ENCODE results near the gene VASN. TPM values are rescaled to one million over a fixed set of nuclear protein-coding genes. Genes with fewer than 3 reads are reported as not detected.

The VASN gene
- total RNA-seq, 2 experiments from 2014 or later, result not detected

GRCh38 chr16:4412159-4412558, 40.5 kb downstream of the VASN start:
- Mint-ChIP-seq H3K9me3 (ENCODE audit: low read depth) (no peaks in the 10 kb centered on the region), H3K4me3 (no peak overlapping the region), H3K27ac (no peak overlapping the region), H3K36me3 (ENCODE audit: low read depth) (peaks cover 30% of the 10 kb centered on the region), H3K4me1 (peaks cover 36% of the 10 kb centered on the region), H3K27me3 (no peaks in the 10 kb centered on the region)
- ChIA-PET CTCF (interaction anchor here (1.3 to 6.5 kb wide), 2 partner anchors 9 to 93 kb away, joined by 3 to 45 read pairs; no protein-coding TSS in a partner anchor), POLR2A (no interaction called here)
- no peak for DNase-seq
- intact Hi-C loops (cut with DNase I, micrococcal nuclease), result no loop called here
- ATAC-seq, result no peak

GRCh38 chr16:4412854-4413253, 41.2 kb downstream of the VASN start:
- ChIA-PET POLR2A (no interaction called here), CTCF (interaction anchor here (0.6 to 6.5 kb wide), 3 partner anchors 10 to 150 kb away, joined by 3 to 45 read pairs (median 3); no protein-coding TSS in a partner anchor)
- no peak overlapping the region for H3K4me3 Mint-ChIP-seq
- no peaks in the 10 kb centered on the region for H3K9me3 Mint-ChIP-seq (ENCODE audit: low read depth)
- H3K27ac Mint-ChIP-seq, result no peak overlapping the region
- no peaks in the 10 kb centered on the region for H3K27me3 Mint-ChIP-seq
- peaks cover 30% of the 10 kb centered on the region for H3K36me3 Mint-ChIP-seq (ENCODE audit: low read depth)
- DNase-seq, result no peak
- peaks cover 36% of the 10 kb centered on the region for H3K4me1 Mint-ChIP-seq
- intact Hi-C loops (cut with DNase I, micrococcal nuclease), result no loop called here
- ATAC-seq, result no peak

- Mint-ChIP-seq H3K36me3 (ENCODE audit: low read depth) (peaks cover 30% of the 10 kb centered on the region), H3K27ac (peak overlapping the region; percentile 84), H3K4me3 (peak overlapping the region; percentile 86), H3K4me1 (peaks cover 36% of the 10 kb centered on the region), H3K9me3 (ENCODE audit: low read depth) (no peaks in the 10 kb centered on the region), H3K27me3 (no peaks in the 10 kb centered on the region)
- ATAC-seq (peak; percentile 69), DNase-seq (peak; percentile 92)
- ChIA-PET CTCF (interaction anchor here (3.8 to 6.5 kb wide), 2 partner anchors 12 to 161 kb away, joined by 13 to 45 read pairs; no protein-coding TSS in a partner anchor), POLR2A (interaction anchor here (0.7 kb wide), 1 partner anchor 160 kb away, joined by 3 read pairs; no protein-coding TSS in a partner anchor)
- intact Hi-C loops (cut with DNase I, micrococcal nuclease), result loop anchor here in 1 of 2 experiments (1.0 to 2.0 kb wide), 2 partner anchors 202 to 298 kb away; partner anchors contain the start of gene ADCY9
Measured at GRCh38 chr16:4414187-4414917, 42.7 kb downstream of the VASN start.

GRCh38 chr16:4415538-4416199, 44.0 kb downstream of the VASN start:
- intact Hi-C loops (cut with DNase I, micrococcal nuclease), result loop anchor here (1.0 to 5.0 kb wide), 16 partner anchors 10 to 699 kb away; partner anchors contain the start of genes DNAJA3 (in 2 of the 2), HMOX2 (in 2 of the 2), PAM16 (in 2 of the 2) and ADCY9 (in 1 of the 2)
- Mint-ChIP-seq H3K4me3 (peak overlapping the region; percentile 86), H3K9me3 (ENCODE audit: low read depth) (no peaks in the 10 kb centered on the region), H3K4me1 (peaks cover 32% of the 10 kb centered on the region), H3K27ac (peak overlapping the region; percentile 84), H3K27me3 (no peaks in the 10 kb centered on the region), H3K36me3 (ENCODE audit: low read depth) (peaks cover 24% of the 10 kb centered on the region)
- ATAC-seq (peak; percentile 10), DNase-seq (peak; percentile 77)
- ChIA-PET CTCF (interaction anchor here (3.8 to 6.5 kb wide), 2 partner anchors 13 to 162 kb away, joined by 13 to 45 read pairs; no protein-coding TSS in a partner anchor), POLR2A (interaction anchor here (0.5 to 1.0 kb wide), 6 partner anchors 16 to 434 kb away, joined by 3 to 6 read pairs (median 5); partner anchors contain the start of genes DNAAF8 and HMOX2)

GRCh38 chr16:4416200-4417032, 44.8 kb downstream of the VASN start, which contains the start of gene CORO7:
Gene CORO7, minus strand, starts transcription at chr16:4416596. Its CDS starts 78 bp downstream, at chr16:4416518.
- peak within 1 kb of the TSS; percentile 84 for H3K27ac Mint-ChIP-seq
- POLR2A ChIA-PET, result interaction anchor here (0.5 to 1.0 kb wide), 6 partner anchors 17 to 435 kb away, joined by 3 to 6 read pairs (median 5); partner anchors contain the start of genes DNAAF8 and HMOX2
- intact Hi-C loops (cut with DNase I, micrococcal nuclease), result loop anchor here (1.0 to 5.0 kb wide), 15 partner anchors 9 to 700 kb away; partner anchors contain the start of genes DNAJA3 (in 2 of the 2), HMOX2 (in 2 of the 2), PAM16 (in 2 of the 2) and ANKS3 (in 1 of the 2)
- CTCF ChIA-PET, result interaction anchor here (3.8 to 6.5 kb wide), 2 partner anchors 14 to 163 kb away, joined by 13 to 45 read pairs; no protein-coding TSS in a partner anchor
- H3K4me3 Mint-ChIP-seq, result peak within 1 kb of the TSS; percentile 86
- DNase-seq, result peak; percentile 98
- H3K4me1 Mint-ChIP-seq, result peaks cover 29% of the 10 kb centered on the region
- no peaks in the 10 kb centered on the region for H3K9me3 Mint-ChIP-seq (ENCODE audit: low read depth)
- H3K36me3 Mint-ChIP-seq (ENCODE audit: low read depth), result peaks cover 18% of the 10 kb centered on the region
- H3K27me3 Mint-ChIP-seq, result no peaks in the 10 kb centered on the region
- peak; percentile 81 for ATAC-seq

- Mint-ChIP-seq H3K36me3 (ENCODE audit: low read depth) (peaks cover 4% of the 10 kb centered on the region), H3K4me3 (no peak overlapping the region)
Measured at GRCh38 chr16:4419402-4419959, 47.8 kb downstream of the VASN start.

GRCh38 chr16:4420505-4421105, 49.0 kb downstream of the VASN start:
- ATAC-seq (no peak), DNase-seq (no peak)
- Mint-ChIP-seq H3K27ac (no peak overlapping the region), H3K4me1 (peaks cover 10% of the 10 kb centered on the region), H3K27me3 (no peaks in the 10 kb centered on the region), H3K9me3 (ENCODE audit: low read depth) (no peaks in the 10 kb centered on the region), H3K36me3 (ENCODE audit: low read depth) (peaks cover 2% of the 10 kb centered on the region), H3K4me3 (no peak overlapping the region)
- intact Hi-C loops (cut with DNase I, micrococcal nuclease), result no loop called here
- ChIA-PET CTCF (no interaction called here), POLR2A (no interaction called here)

More at GRCh38 chr16:4419402-4419959, 47.8 kb downstream of the VASN start:
- no peak for ATAC-seq
- CTCF ChIA-PET, result interaction anchor here (1.1 to 1.6 kb wide), 3 partner anchors 9 to 57 kb away, joined by 3 to 6 read pairs (median 4); partner anchors contain the start of gene HMOX2
- intact Hi-C loops (cut with DNase I, micrococcal nuclease), result loop anchor here in 1 of 2 experiments (5.0 kb wide), 1 partner anchor 67 kb away; the partner anchor contains the start of gene PAM16
- no peak overlapping the region for H3K27ac Mint-ChIP-seq
- no peaks in the 10 kb centered on the region for H3K27me3 Mint-ChIP-seq
- H3K9me3 Mint-ChIP-seq (ENCODE audit: low read depth), result no peaks in the 10 kb centered on the region
- POLR2A ChIA-PET, result interaction anchor here (0.6 to 1.1 kb wide), 4 partner anchors 16 to 540 kb away, joined by 3 to 5 read pairs (median 4); no protein-coding TSS in a partner anchor
- peaks cover 16% of the 10 kb centered on the region for H3K4me1 Mint-ChIP-seq
- DNase-seq, result no peak

GRCh38 chr16:4425378-4426020, 53.9 kb downstream of the VASN start, which contains the start of gene DNAJA3:
Gene DNAJA3, plus strand, starts transcription at chr16:4425868. Its CDS starts 14 bp downstream, at chr16:4425882.
- ATAC-seq (peak; percentile 93), DNase-seq (peak; percentile 96)
- no peaks in the 10 kb centered on the region for H3K9me3 Mint-ChIP-seq (ENCODE audit: low read depth)
- no peaks in the 10 kb centered on the region for H3K27me3 Mint-ChIP-seq
- CTCF ChIA-PET, result no interaction called here
- peaks cover 27% of the 10 kb centered on the region for H3K4me1 Mint-ChIP-seq
- H3K36me3 Mint-ChIP-seq (ENCODE audit: low read depth), result peaks cover 30% of the 10 kb centered on the region
- intact Hi-C loops (cut with DNase I, micrococcal nuclease), result loop anchor here (1.0 to 5.0 kb wide), 16 partner anchors 9 to 1163 kb away; partner anchors contain the start of genes CDIP1 (in 2 of the 2), CORO7 (in 2 of the 2), ANKS3 (in 1 of the 2) and DNAAF8 (in 1 of the 2)
- H3K27ac Mint-ChIP-seq, result peak within 1 kb of the TSS; percentile 98
- POLR2A ChIA-PET, result interaction anchor here (0.6 kb wide), 1 partner anchor 190 kb away, joined by 3 read pairs; no protein-coding TSS in a partner anchor
- peak within 1 kb of the TSS; percentile 95 for H3K4me3 Mint-ChIP-seq

- Mint-ChIP-seq H3K9me3 (ENCODE audit: low read depth) (no peaks in the 10 kb centered on the region), H3K27me3 (no peaks in the 10 kb centered on the region), H3K4me1 (peaks cover 27% of the 10 kb centered on the region), H3K4me3 (peak overlapping the region; percentile 95), H3K36me3 (ENCODE audit: low read depth) (peaks cover 32% of the 10 kb centered on the region), H3K27ac (peak overlapping the region; percentile 98)
- intact Hi-C loops (cut with DNase I, micrococcal nuclease), result loop anchor here (5.0 kb wide), 3 partner anchors 111 to 1164 kb away; partner anchors contain the start of genes CDIP1 (in 1 of the 2) and NUDT16L1 (in 1 of the 2)
- POLR2A ChIA-PET, result no interaction called here
- CTCF ChIA-PET, result interaction anchor here (0.7 kb wide), 1 partner anchor 198 kb away, joined by 3 read pairs; the partner anchor contains the start of gene MGRN1
- peak; percentile 28 for ATAC-seq
- DNase-seq, result peak; percentile 70
Measured at GRCh38 chr16:4426021-4426684, 54.5 kb downstream of the VASN start.

All from activated CD4-positive, alpha-beta T cell treated with anti-CD3 and anti-CD28 coated beads for 36 hours (primary cell).